Natural killer cell (primary cell): Measurements from ENCODE around the gene DMBX1. TPM values are rescaled to one million over a fixed set of nuclear protein-coding genes. Genes with fewer than 3 reads are reported as not detected.

Source experiments
- ATAC-seq, 3 donors: fragments of 150-1000 bp in 2 of 3; fragments of 200-7000 bp in 1 of 3; cut with Tn5 transposase; 1 replicate in 1 of 3; 2 replicates in 2 of 3; pipeline ENCODE4 v1.10.0; 2021; ENCODE audit warnings: mild to moderate bottlenecking in 2 of 3, moderate library complexity in 2 of 3
- DNase-seq, 2 donors: peaks; one replicate each; pipeline versions ENCODE4 v3.0.0 to v3.0.0-alpha.2; 2013 to 2021; ENCODE audit warnings: mixed read lengths in 1 of 2
- H3K27ac ChIP-seq: one replicate; pipeline ENCODE4 v1.5.1; 2013; ENCODE audit warnings: mild to moderate bottlenecking, low read length
- H3K27me3 ChIP-seq: one replicate; pipeline ENCODE4 v1.6.1; 2013; ENCODE audit warnings: low read length; ENCODE audit not compliant: control insufficient read depth, insufficient read depth
- H3K36me3 ChIP-seq: one replicate; pipeline ENCODE4 v1.6.1; 2013; ENCODE audit warnings: low read length; ENCODE audit not compliant: control insufficient read depth, insufficient read depth
- H3K4me1 ChIP-seq: one replicate; pipeline ENCODE4 v1.6.1; 2013; ENCODE audit warnings: low read length; ENCODE audit not compliant: control insufficient read depth, insufficient read depth
- H3K4me3 ChIP-seq: one replicate; pipeline ENCODE4 v1.5.1; 2013; ENCODE audit warnings: low read length
- H3K9me3 ChIP-seq: one replicate; pipeline ENCODE4 v1.6.1; 2013; ENCODE audit warnings: low read length; ENCODE audit not compliant: control insufficient read depth, insufficient read depth
- H3K27ac Mint-ChIP-seq, 2 donors: one replicate each; pipeline ENCODE4 v1.8.0; 2022; ENCODE audit warnings: mild to moderate bottlenecking in 2 of 2, mixed read lengths in 2 of 2, moderate library complexity in 1 of 2
- H3K27me3 Mint-ChIP-seq, 2 donors: one replicate each; pipeline ENCODE4 v1.8.0; 2022; ENCODE audit warnings: low read depth in 2 of 2, mixed read lengths in 2 of 2
- H3K36me3 Mint-ChIP-seq: one replicate; pipeline ENCODE4 v1.8.0; 2022; ENCODE audit warnings: mixed read lengths
- H3K4me1 Mint-ChIP-seq, 2 donors: one replicate each; pipeline ENCODE4 v1.8.0; 2022; ENCODE audit warnings: mixed read lengths in 2 of 2
- H3K4me3 Mint-ChIP-seq: one replicate; pipeline ENCODE4 v1.8.0; 2022; ENCODE audit warnings: mild to moderate bottlenecking, moderate library complexity, mixed read lengths
- H3K9me3 Mint-ChIP-seq, 2 donors: one replicate each; pipeline ENCODE4 v1.8.0; 2022; ENCODE audit warnings: mixed read lengths in 2 of 2
- CTCF ChIP-seq: fragments of 200-600 bp; IDR thresholded peaks from one replicate; pipeline ENCODE4 v1.8.0; 2022; ENCODE audit warnings: antibody characterized with exemption
- WGBS: methylation state at CpG from one replicate; pipeline ENCODE4 v1.1.7; 2013; ENCODE audit warnings: missing lambda C conversion rate; ENCODE audit not compliant: insufficient coverage; 5-methylcytosine and 5-hydroxymethylcytosine counted together
- intact Hi-C: fragments of 100-400 bp; cut with micrococcal nuclease; formaldehyde crosslinking; loops from one replicate; pipeline ENCODE4 v1.14.2; 2022
- total RNA-seq, 4 donors: library from RNA; stranded (reverse); fragments of 120-200 nt in 1 of 4; gene quantifications; one replicate each; pipeline versions ENCODE4 v1.2.3 to v1.2.4, GENCODE V29; 2013 to 2022

DMBX1 gene
- total RNA-seq, 3 donors from 2014 or later (not counting 1 experiment from before 2014, with no cell fraction given), result not detected

- 64% methylated on average over 4 of the region's 5 CpGs for WGBS
- H3K27me3 ChIP-seq, result no peaks in the 10 kb centered on the region
- Mint-ChIP-seq H3K27me3 (peaks cover 0 to 3% of the 10 kb centered on the region in 2 donors), H3K27ac (no peak overlapping the region), H3K4me1 (no peaks in the 10 kb centered on the region), H3K4me3 (no peak overlapping the region), H3K9me3 (no peaks in the 10 kb centered on the region), H3K36me3 (no peaks in the 10 kb centered on the region)
- no peaks in the 10 kb centered on the region for H3K9me3 ChIP-seq
- H3K4me3 ChIP-seq, result no peak overlapping the region
- no peak for TF ChIP-seq CTCF
- H3K36me3 ChIP-seq, result no peaks in the 10 kb centered on the region
- H3K4me1 ChIP-seq, result no peaks in the 10 kb centered on the region
- intact Hi-C loops, result no loop called here
- ATAC-seq, result no peak
- no peak for DNase-seq
- no peak overlapping the region for H3K27ac ChIP-seq
Observed at GRCh38 chr1:46508757-46509156, 19.1 kb downstream of the DMBX1 start.

DNA sequence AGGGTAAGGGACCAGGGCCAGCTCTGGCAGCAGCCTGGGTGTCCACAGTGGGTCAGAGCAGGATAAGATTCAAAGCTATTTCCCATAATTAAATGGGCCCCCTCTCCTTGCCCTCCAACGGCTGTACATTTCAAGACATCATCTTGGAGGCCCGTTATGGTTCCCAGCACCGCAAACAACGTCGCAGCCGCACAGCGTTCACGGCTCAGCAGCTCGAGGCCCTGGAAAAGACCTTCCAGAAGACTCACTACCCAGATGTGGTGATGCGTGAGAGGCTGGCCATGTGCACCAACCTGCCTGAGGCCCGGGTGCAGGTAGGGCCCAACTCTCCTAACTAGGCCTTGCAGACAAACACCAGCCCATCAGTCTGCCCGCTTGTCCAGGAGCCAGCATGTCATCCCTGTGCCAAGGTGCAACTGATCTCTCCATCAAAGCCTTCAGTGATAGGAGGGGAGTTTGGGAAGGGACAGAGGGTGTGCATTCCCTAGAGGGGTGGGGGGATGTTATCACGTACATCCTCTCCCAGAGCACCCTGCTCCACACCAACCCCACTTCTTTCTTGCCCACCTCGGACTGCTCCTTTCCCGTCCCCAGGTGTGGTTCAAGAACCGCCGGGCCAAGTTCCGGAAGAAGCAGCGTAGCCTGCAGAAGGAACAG, 20.8 kb downstream of the DMBX1 start:
- Mint-ChIP-seq H3K4me1 (no peaks in the 10 kb centered on the region), H3K36me3 (no peaks in the 10 kb centered on the region), H3K9me3 (no peaks in the 10 kb centered on the region), H3K27me3 (peaks cover 0 to 3% of the 10 kb centered on the region in 2 donors), H3K27ac (no peak overlapping the region), H3K4me3 (no peak overlapping the region)
- DNase-seq (no peak), ATAC-seq (no peak)
- intact Hi-C loops, result no loop called here
- no peaks in the 10 kb centered on the region for H3K4me1 ChIP-seq
- TF ChIP-seq CTCF, result no peak
- no peaks in the 10 kb centered on the region for H3K36me3 ChIP-seq
- 92% methylated on average over 18 of the region's 19 CpGs for WGBS
- no peak overlapping the region for H3K4me3 ChIP-seq
- H3K27me3 ChIP-seq, result no peaks in the 10 kb centered on the region
- H3K9me3 ChIP-seq, result no peaks in the 10 kb centered on the region
- no peak overlapping the region for H3K27ac ChIP-seq

DNA sequence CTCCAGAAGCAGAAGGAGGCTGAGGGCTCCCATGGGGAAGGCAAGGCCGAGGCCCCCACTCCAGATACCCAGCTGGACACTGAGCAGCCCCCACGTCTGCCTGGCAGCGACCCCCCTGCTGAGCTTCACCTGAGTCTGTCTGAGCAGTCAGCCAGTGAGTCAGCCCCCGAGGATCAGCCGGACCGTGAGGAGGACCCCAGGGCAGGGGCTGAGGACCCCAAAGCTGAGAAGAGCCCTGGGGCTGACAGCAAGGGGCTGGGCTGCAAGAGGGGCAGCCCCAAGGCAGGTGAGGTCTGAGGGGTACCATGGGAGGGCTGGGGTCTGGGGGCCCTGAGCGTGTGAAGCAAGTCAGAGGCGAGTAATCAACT, 21.3 kb downstream of the DMBX1 start:
- Histone ChIP-seq H3K36me3 (no peaks in the 10 kb centered on the region), H3K27ac (no peak overlapping the region), H3K4me1 (no peaks in the 10 kb centered on the region), H3K4me3 (no peak overlapping the region), H3K9me3 (no peaks in the 10 kb centered on the region), H3K27me3 (no peaks in the 10 kb centered on the region)
- intact Hi-C loops, result no loop called here
- no peaks in the 10 kb centered on the region for H3K36me3 Mint-ChIP-seq
- TF ChIP-seq CTCF, result no peak
- H3K27ac Mint-ChIP-seq, result no peak overlapping the region
- WGBS, result 71% methylated on average over 8 of the region's 8 CpGs
- H3K27me3 Mint-ChIP-seq, result peaks cover 2 to 7% of the 10 kb centered on the region in 2 donors
- H3K4me3 Mint-ChIP-seq, result no peak overlapping the region
- H3K4me1 Mint-ChIP-seq, result no peaks in the 10 kb centered on the region
- H3K9me3 Mint-ChIP-seq, result no peaks in the 10 kb centered on the region
- ATAC-seq (no peak), DNase-seq (no peak)

DNA sequence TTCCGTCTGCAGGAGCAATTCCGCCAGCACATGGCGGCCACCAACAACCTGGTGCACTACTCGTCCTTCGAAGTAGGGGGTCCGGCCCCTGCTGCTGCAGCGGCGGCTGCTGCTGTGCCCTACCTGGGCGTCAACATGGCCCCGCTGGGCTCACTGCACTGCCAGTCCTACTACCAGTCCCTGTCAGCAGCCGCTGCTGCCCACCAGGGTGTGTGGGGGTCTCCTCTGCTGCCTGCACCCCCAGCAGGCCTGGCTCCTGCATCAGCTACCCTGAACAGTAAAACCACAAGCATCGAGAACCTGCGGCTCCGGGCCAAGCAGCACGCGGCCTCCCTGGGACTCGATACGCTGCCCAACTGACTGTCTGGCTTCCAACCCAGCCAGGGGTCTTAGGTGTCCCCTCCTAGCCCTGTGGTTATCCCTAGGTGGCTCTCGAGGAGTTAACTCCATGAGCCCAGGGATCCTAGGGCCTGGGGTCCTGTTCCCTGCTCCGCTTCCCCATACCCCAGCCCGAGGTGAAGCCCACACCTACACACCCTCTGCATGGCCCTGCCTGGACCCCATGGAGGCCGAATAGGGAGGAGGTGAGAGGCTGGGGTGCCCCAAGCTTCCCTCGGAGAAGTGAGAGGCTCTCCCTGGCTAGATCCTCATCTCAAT, 22.6 kb downstream of the DMBX1 start:
- ATAC-seq (no peak), DNase-seq (no peak)
- Mint-ChIP-seq H3K27me3 (peaks cover 11 to 16% of the 10 kb centered on the region in 2 donors), H3K4me3 (no peak overlapping the region), H3K4me1 (no peaks in the 10 kb centered on the region), H3K27ac (no peak overlapping the region), H3K9me3 (no peaks in the 10 kb centered on the region), H3K36me3 (no peaks in the 10 kb centered on the region)
- Histone ChIP-seq H3K9me3 (no peaks in the 10 kb centered on the region), H3K27ac (no peak overlapping the region), H3K27me3 (no peaks in the 10 kb centered on the region), H3K4me3 (no peak overlapping the region), H3K4me1 (no peaks in the 10 kb centered on the region), H3K36me3 (no peaks in the 10 kb centered on the region)
- 88% methylated on average over 20 of the region's 23 CpGs for WGBS
- no peak for TF ChIP-seq CTCF
- intact Hi-C loops, result no loop called here
